ENCODE measurements around the gene GSTK1. TPM values are rescaled to one million over a fixed set of nuclear protein-coding genes. Genes with fewer than 3 reads are reported as not detected.

GSTK1 gene
- total RNA-seq, 2 experiments from 2014 or later, result 245 to 259 TPM

- ChIA-PET CTCF (interaction anchor here (1.6 kb wide), 1 partner anchor 9 kb away, joined by 9 read pairs; no protein-coding TSS in a partner anchor), POLR2A (no interaction called here)
- no peak for DNase-seq
- ATAC-seq (ENCODE audit: poor library complexity), result no peak
- H3K4me3 ChIP-seq (ENCODE audit: low read length), result no peak overlapping the region
- no peaks in the 10 kb centered on the region for H3K4me1 Mint-ChIP-seq (ENCODE audit: low read depth)
- H3K4me3 Mint-ChIP-seq, result no peak overlapping the region
- no peaks in the 10 kb centered on the region for H3K9me3 ChIP-seq (ENCODE audit: control insufficient read depth in 1 of 2, insufficient read depth in 1 of 2, low read length in 2 of 2)
- H3K9me3 Mint-ChIP-seq, result no peaks in the 10 kb centered on the region
- TF ChIP-seq CTCF (IDR thresholded peaks at IDR 0.05), result no peak
- intact Hi-C loops (cut with DNase I, micrococcal nuclease), result no loop called here
- no peaks in the 10 kb centered on the region for H3K36me3 ChIP-seq (ENCODE audit: insufficient read depth, low read length)
- no peaks in the 10 kb centered on the region for H3K4me1 ChIP-seq (ENCODE audit: insufficient read depth, low read length)
- peaks cover 0 to 6% of the 10 kb centered on the region in 2 experiments for H3K27me3 ChIP-seq (ENCODE audit: control insufficient read depth in 1 of 2, insufficient read depth in 2 of 2, low read length in 2 of 2)
- no peaks in the 10 kb centered on the region for H3K36me3 Mint-ChIP-seq (ENCODE audit: low read depth)
- H3K27ac Mint-ChIP-seq, result no peak overlapping the region
- H3K27ac ChIP-seq (ENCODE audit: low read depth in 1 of 2, low read length in 2 of 2), result no peak overlapping the region
- peaks cover 13% of the 10 kb centered on the region for H3K27me3 Mint-ChIP-seq
Observed at GRCh38 chr7:143223784-143224183, 39.5 kb upstream of the GSTK1 start.

GRCh38 chr7:143225047-143225446 is 38.2 kb upstream of the GSTK1 start:
- H3K4me3 ChIP-seq (ENCODE audit: low read length), result no peak overlapping the region
- Mint-ChIP-seq H3K27ac (no peak overlapping the region), H3K9me3 (no peaks in the 10 kb centered on the region), H3K4me1 (ENCODE audit: low read depth) (no peaks in the 10 kb centered on the region), H3K36me3 (ENCODE audit: low read depth) (no peaks in the 10 kb centered on the region), H3K27me3 (peaks cover 13% of the 10 kb centered on the region), H3K4me3 (no peak overlapping the region)
- TF ChIP-seq CTCF (IDR thresholded peaks at IDR 0.05), result no peak
- no peak for DNase-seq
- no peak overlapping the region for H3K27ac ChIP-seq (ENCODE audit: low read depth in 1 of 2, low read length in 2 of 2)
- no peak for ATAC-seq (ENCODE audit: poor library complexity)
- POLR2A ChIA-PET, result no interaction called here
- no peaks in the 10 kb centered on the region for H3K36me3 ChIP-seq (ENCODE audit: insufficient read depth, low read length)
- H3K4me1 ChIP-seq (ENCODE audit: insufficient read depth, low read length), result no peaks in the 10 kb centered on the region
- CTCF ChIA-PET, result no interaction called here
- no peaks in the 10 kb centered on the region for H3K9me3 ChIP-seq (ENCODE audit: control insufficient read depth in 1 of 2, insufficient read depth in 1 of 2, low read length in 2 of 2)
- peaks cover 0 to 6% of the 10 kb centered on the region in 2 experiments for H3K27me3 ChIP-seq (ENCODE audit: control insufficient read depth in 1 of 2, insufficient read depth in 2 of 2, low read length in 2 of 2)
- intact Hi-C loops (cut with DNase I, micrococcal nuclease), result no loop called here

GRCh38 chr7:143227806-143228205 is 35.4 kb upstream of the GSTK1 start:
- Histone ChIP-seq H3K9me3 (ENCODE audit: control insufficient read depth in 1 of 2, insufficient read depth in 1 of 2, low read length in 2 of 2) (no peaks in the 10 kb centered on the region), H3K27ac (ENCODE audit: low read depth in 1 of 2, low read length in 2 of 2) (no peak overlapping the region), H3K36me3 (ENCODE audit: insufficient read depth, low read length) (no peaks in the 10 kb centered on the region), H3K4me1 (ENCODE audit: insufficient read depth, low read length) (no peaks in the 10 kb centered on the region), H3K27me3 (ENCODE audit: control insufficient read depth in 1 of 2, insufficient read depth in 2 of 2, low read length in 2 of 2) (no peaks in the 10 kb centered on the region), H3K4me3 (ENCODE audit: low read length) (no peak overlapping the region)
- ATAC-seq (ENCODE audit: poor library complexity) (no peak), DNase-seq (no peak)
- H3K4me3 Mint-ChIP-seq, result no peak overlapping the region
- ChIA-PET CTCF (interaction anchor here (1.0 kb wide), 1 partner anchor 13 kb away, joined by 4 read pairs; no protein-coding TSS in a partner anchor), POLR2A (no interaction called here)
- peaks cover 2% of the 10 kb centered on the region for H3K27me3 Mint-ChIP-seq
- H3K36me3 Mint-ChIP-seq (ENCODE audit: low read depth), result no peaks in the 10 kb centered on the region
- no peaks in the 10 kb centered on the region for H3K9me3 Mint-ChIP-seq
- intact Hi-C loops (cut with DNase I, micrococcal nuclease), result no loop called here
- no peaks in the 10 kb centered on the region for H3K4me1 Mint-ChIP-seq (ENCODE audit: low read depth)
- H3K27ac Mint-ChIP-seq, result no peak overlapping the region
- TF ChIP-seq CTCF (IDR thresholded peaks at IDR 0.05), result no peak
